Hepatocyte (in vitro differentiated cells): ENCODE measurements around the gene MACROD2.

ENCODE experiments used
- CTCF ChIP-seq: fragments of 200-600 bp; sonication (generic); IDR thresholded peaks from 2 replicates; pipeline ENCODE4 v1.5.1; 2016; ENCODE audit warnings: antibody characterized with exemption, mild to moderate bottlenecking; ENCODE audit not compliant: poor library complexity
- EZH2phosphoT487 ChIP-seq: fragments of 200-600 bp; sonication (generic); IDR thresholded peaks from one replicate; pipeline ENCODE4 v1.6.1; 2018; ENCODE audit warnings: antibody characterized with exemption, mild to moderate bottlenecking, low read depth, moderate library complexity; ENCODE audit not compliant: unreplicated experiment, severe bottlenecking

GRCh38 chr20:15359056-15359455 lies 1363.7 kb downstream of the MACROD2 start:
- TF ChIP-seq EZH2phosphoT487 (no peak), CTCF (no peak)
